Measurements from ENCODE around the gene RNF19B. TPM values are rescaled to one million over a fixed set of nuclear protein-coding genes. Genes with fewer than 3 reads are reported as not detected.

Gene RNF19B
- total RNA-seq (ENCODE audit: low replicate concordance) = 20.1 and 33.8 TPM in 2 replicates
- long read RNA-seq, partial matches to known transcripts = 1 of 3 reads
- long read RNA-seq, other reads (novel, unspliced or antisense) = 0 of 3 reads

- H3K27ac Mint-ChIP-seq = peak within 1 kb of the TSS; percentile 94
Measured at GRCh38 chr1:32964461-32965250, at the start of gene RNF19B. Gene RNF19B, minus strand, starts transcription at chr1:32964809. Its CDS starts 124 bp downstream, at chr1:32964685.

GRCh38 chr1:33013791-33014190 lies 49.2 kb upstream of the RNF19B start:
- Mint-ChIP-seq H3K36me3 (peaks cover 32% of the 10 kb centered on the region), H3K4me3 (no peak overlapping the region)

More at GRCh38 chr1:32964461-32965250, at the start of gene RNF19B:
- Mint-ChIP-seq H3K27me3 (peaks cover 12% of the 10 kb centered on the region), H3K4me1 (ENCODE audit: unreplicated experiment) (peaks cover 35% of the 10 kb centered on the region), H3K36me3 (no peaks in the 10 kb centered on the region), H3K4me3 (peak within 1 kb of the TSS; percentile 93), H3K9me3 (no peaks in the 10 kb centered on the region)
- peak; percentile 17 for TF ChIP-seq CTCF (conservative IDR thresholded peaks at IDR 0.05)
- peak; percentile 97 for DNase-seq (ENCODE audit: extremely low spot score, unreplicated experiment)

DNA sequence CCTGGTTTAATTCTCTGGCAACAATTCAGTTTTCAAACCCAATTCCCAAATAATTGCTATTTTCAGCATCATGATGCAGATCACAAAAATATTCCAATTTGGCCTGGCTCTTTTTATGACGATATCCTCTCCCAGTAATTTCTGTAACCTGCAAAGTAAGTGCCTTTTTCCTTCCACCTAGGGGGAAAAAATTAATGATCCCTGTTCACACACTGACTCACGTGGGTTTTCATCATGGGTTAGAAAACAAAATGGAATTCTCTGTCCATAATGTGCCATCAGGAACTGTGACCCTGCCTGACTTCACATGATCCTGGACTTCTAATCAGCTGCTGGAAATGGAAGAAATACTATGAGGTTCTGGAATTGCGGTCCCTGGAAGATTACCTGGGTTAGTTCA lies 47.6 kb upstream of the RNF19B start:
- no peaks in the 10 kb centered on the region for H3K27me3 Mint-ChIP-seq
- no peaks in the 10 kb centered on the region for H3K9me3 Mint-ChIP-seq
- H3K27ac Mint-ChIP-seq = no peak overlapping the region
- peaks cover 23% of the 10 kb centered on the region for H3K4me1 Mint-ChIP-seq (ENCODE audit: unreplicated experiment)
- H3K4me3 Mint-ChIP-seq = no peak overlapping the region
- DNase-seq (ENCODE audit: extremely low spot score, unreplicated experiment) = no peak
- no peak for TF ChIP-seq CTCF (conservative IDR thresholded peaks at IDR 0.05)
- peaks cover 34% of the 10 kb centered on the region for H3K36me3 Mint-ChIP-seq

More at GRCh38 chr1:33013791-33014190, 49.2 kb upstream of the RNF19B start:
- H3K9me3 Mint-ChIP-seq = no peaks in the 10 kb centered on the region
- no peaks in the 10 kb centered on the region for H3K27me3 Mint-ChIP-seq
- no peak for DNase-seq (ENCODE audit: extremely low spot score, unreplicated experiment)
- H3K4me1 Mint-ChIP-seq (ENCODE audit: unreplicated experiment) = peaks cover 10% of the 10 kb centered on the region
- TF ChIP-seq CTCF (conservative IDR thresholded peaks at IDR 0.05) = no peak
- H3K27ac Mint-ChIP-seq = peak overlapping the region; percentile 58

GRCh38 chr1:33010932-33011731 lies 46.5 kb upstream of the RNF19B start:
- peaks cover 37% of the 10 kb centered on the region for H3K36me3 Mint-ChIP-seq
- H3K4me1 Mint-ChIP-seq (ENCODE audit: unreplicated experiment) = peaks cover 31% of the 10 kb centered on the region
- H3K9me3 Mint-ChIP-seq = no peaks in the 10 kb centered on the region
- no peak for DNase-seq (ENCODE audit: extremely low spot score, unreplicated experiment)
- H3K27me3 Mint-ChIP-seq = no peaks in the 10 kb centered on the region
- no peak overlapping the region for H3K4me3 Mint-ChIP-seq
- no peak for TF ChIP-seq CTCF (conservative IDR thresholded peaks at IDR 0.05)
- no peak overlapping the region for H3K27ac Mint-ChIP-seq

GRCh38 chr1:33009561-33009960 lies 45.0 kb upstream of the RNF19B start:
- Mint-ChIP-seq H3K27me3 (no peaks in the 10 kb centered on the region), H3K9me3 (no peaks in the 10 kb centered on the region), H3K4me3 (no peak overlapping the region), H3K36me3 (peaks cover 39% of the 10 kb centered on the region), H3K27ac (no peak overlapping the region), H3K4me1 (ENCODE audit: unreplicated experiment) (peaks cover 35% of the 10 kb centered on the region)
- TF ChIP-seq CTCF (conservative IDR thresholded peaks at IDR 0.05) = no peak
- DNase-seq (ENCODE audit: extremely low spot score, unreplicated experiment) = no peak
